H1 (cell line): ENCODE data around the gene NAV2. TPM values are rescaled to one million over a fixed set of nuclear protein-coding genes. Genes with fewer than 3 reads are reported as not detected.

ENCODE experiments used
- ASH2L ChIP-seq: fragments of 200-600, 300-600 bp; sonication (generic); IDR thresholded peaks from one replicate; pipeline ENCODE4 v1.7.1; 2017; ENCODE audit warnings: low read length
- CBX8 ChIP-seq: fragments of 300-800, 300-1000 bp; sonication (generic); IDR thresholded peaks from 2 replicates; pipeline ENCODE4 v1.7.1; 2016; ENCODE audit warnings: low read depth, low read length, borderline replicate concordance
- CREB1 ChIP-seq: IDR thresholded peaks from 2 replicates; pipeline ENCODE4 v1.6.1; 2012; ENCODE audit warnings: inconsistent platforms
- EGR1 ChIP-seq: IDR thresholded peaks from 2 replicates; pipeline ENCODE4 v1.6.1; 2011; ENCODE audit warnings: low read depth, low read length, borderline replicate concordance
- GABPA ChIP-seq: IDR thresholded peaks from 2 replicates; pipeline ENCODE4 v1.6.1; 2011; ENCODE audit warnings: mild to moderate bottlenecking, low read length, moderate library complexity, borderline replicate concordance; ENCODE audit not compliant: insufficient read depth
- GTF2F1 ChIP-seq: IDR thresholded peaks from 2 replicates; pipeline ENCODE4 v1.6.1; 2012; ENCODE audit warnings: low read depth, low read length, improper control_type of control experiment, borderline replicate concordance
- KDM4A ChIP-seq: IDR thresholded peaks from one replicate; pipeline ENCODE4 v1.7.1; 2012; ENCODE audit warnings: low read depth, mild to moderate bottlenecking, moderate library complexity, low read length, inconsistent platforms; ENCODE audit not compliant: severe bottlenecking
- MAX ChIP-seq: IDR thresholded peaks from 2 replicates; pipeline ENCODE4 v1.6.1; 2012; ENCODE audit warnings: inconsistent platforms
- POLR2AphosphoS5 ChIP-seq: IDR thresholded peaks from 2 replicates; pipeline ENCODE4 v1.6.1; 2011; ENCODE audit warnings: low read depth, low read length
- POU5F1 ChIP-seq: IDR thresholded peaks from 2 replicates; pipeline ENCODE4 v1.6.1; 2011; ENCODE audit warnings: low read depth, mild to moderate bottlenecking, low read length, moderate library complexity
- RNF2 ChIP-seq: fragments of 200-900, 300-1000 bp; sonication (generic); IDR thresholded peaks from 2 replicates; pipeline ENCODE4 v1.7.1; 2016; ENCODE audit warnings: borderline replicate concordance, low read depth, mild to moderate bottlenecking, antibody characterized with exemption, low read length; ENCODE audit not compliant: poor library complexity, severe bottlenecking; ENCODE audit errors: missing control alignments
- SIX5 ChIP-seq: IDR thresholded peaks from 2 replicates; pipeline ENCODE4 v1.6.1; 2011; ENCODE audit warnings: mild to moderate bottlenecking, low read depth, low read length
- SP2 ChIP-seq: IDR thresholded peaks from 2 replicates; pipeline ENCODE4 v1.6.1; 2012; ENCODE audit warnings: mild to moderate bottlenecking, low read length, inconsistent platforms
- SP4 ChIP-seq: IDR thresholded peaks from 2 replicates; pipeline ENCODE4 v1.6.1; 2012; ENCODE audit warnings: low read length, inconsistent platforms
- SRF ChIP-seq: IDR thresholded peaks from 2 replicates; pipeline ENCODE4 v1.6.1; 2011; ENCODE audit warnings: mild to moderate bottlenecking, low read depth, low read length, moderate library complexity
- SUZ12 ChIP-seq: fragments of 200-600 bp; sonication (generic); IDR thresholded peaks from 2 replicates; pipeline ENCODE4 v1.6.1; 2012; ENCODE audit warnings: mild to moderate bottlenecking, inconsistent platforms, low read length, moderate library complexity, mixed read lengths
- TAF7 ChIP-seq: optimal IDR thresholded peaks from 2 replicates; pipeline ENCODE3; 2011; ENCODE audit warnings: low read depth, mild to moderate bottlenecking, inconsistent platforms, low read length, moderate library complexity, borderline replicate concordance
- YY1 ChIP-seq: IDR thresholded peaks from 2 replicates; pipeline ENCODE4 v1.6.1; 2011; ENCODE audit warnings: low read depth, mild to moderate bottlenecking, low read length
- polyA plus RNA-seq, 7 experiments: library from polyadenylated mRNA; depleted of rRNA in 3 of 7; stranded (reverse) in 5 of 7; unstranded in 2 of 7; fragments of >200 nt in 5 of 7; fragments of 200-250 nt in 2 of 7; gene quantifications; 1 replicate in 5 of 7; 2 replicates in 1 of 7; 4 replicates in 1 of 7; pipeline versions ENCODE4 v1.2.1 to v1.2.3, GENCODE V29; 2011 to 2013; ENCODE audit warnings: missing spikeins in 2 of 7, mixed read lengths in 2 of 7
- total RNA-seq: library from RNA; stranded (reverse); fragmentation: NEBNext Ultra II Directional; extraction: Animal tissue kit (Norgen Biotek cat#: 25700); gene quantifications from 2 replicates; pipeline ENCODE4 v1.2.1, GENCODE V29; 2021
- TF ChIP-seq, protein P1 (sequence below): IDR thresholded peaks from 2 replicates; pipeline ENCODE4 v1.6.1; 2012; ENCODE audit warnings: low read length, inconsistent platforms
- TF ChIP-seq, protein P2 (sequence below): IDR thresholded peaks from 2 replicates; pipeline ENCODE4 v1.6.1; 2012; ENCODE audit warnings: inconsistent platforms
- TF ChIP-seq, protein P3 (sequence below): IDR thresholded peaks from 2 replicates; pipeline ENCODE4 v1.6.1; 2011; ENCODE audit warnings: low read length, improper control_type of control experiment

The NAV2 gene
- total and polyA plus RNA-seq, 2 of the 8 experiments (the other 6 are each of a cell fraction or from before 2014, with no cell fraction given), result 35.6 to 73.6 TPM

- TF ChIP-seq GABPA, result no peak
- TF ChIP-seq KDM4A, result peak; percentile 94
- TF ChIP-seq POU5F1, result no peak
- TF ChIP-seq, protein P1, sequence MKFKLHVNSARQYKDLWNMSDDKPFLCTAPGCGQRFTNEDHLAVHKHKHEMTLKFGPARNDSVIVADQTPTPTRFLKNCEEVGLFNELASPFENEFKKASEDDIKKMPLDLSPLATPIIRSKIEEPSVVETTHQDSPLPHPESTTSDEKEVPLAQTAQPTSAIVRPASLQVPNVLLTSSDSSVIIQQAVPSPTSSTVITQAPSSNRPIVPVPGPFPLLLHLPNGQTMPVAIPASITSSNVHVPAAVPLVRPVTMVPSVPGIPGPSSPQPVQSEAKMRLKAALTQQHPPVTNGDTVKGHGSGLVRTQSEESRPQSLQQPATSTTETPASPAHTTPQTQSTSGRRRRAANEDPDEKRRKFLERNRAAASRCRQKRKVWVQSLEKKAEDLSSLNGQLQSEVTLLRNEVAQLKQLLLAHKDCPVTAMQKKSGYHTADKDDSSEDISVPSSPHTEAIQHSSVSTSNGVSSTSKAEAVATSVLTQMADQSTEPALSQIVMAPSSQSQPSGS, result no peak
- peak; percentile 51 for TF ChIP-seq ASH2L
- TF ChIP-seq, protein P2, sequence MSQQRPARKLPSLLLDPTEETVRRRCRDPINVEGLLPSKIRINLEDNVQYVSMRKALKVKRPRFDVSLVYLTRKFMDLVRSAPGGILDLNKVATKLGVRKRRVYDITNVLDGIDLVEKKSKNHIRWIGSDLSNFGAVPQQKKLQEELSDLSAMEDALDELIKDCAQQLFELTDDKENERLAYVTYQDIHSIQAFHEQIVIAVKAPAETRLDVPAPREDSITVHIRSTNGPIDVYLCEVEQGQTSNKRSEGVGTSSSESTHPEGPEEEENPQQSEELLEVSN, result no peak
- peak; percentile 69; the same call in 1 of the 2 replicates for TF ChIP-seq EGR1
- no peak for TF ChIP-seq CREB1
- TF ChIP-seq SP2, result no peak
- peak; percentile 30; the same call in 1 of the 2 replicates for TF ChIP-seq MAX
- TF ChIP-seq GTF2F1, result no peak
- TF ChIP-seq RNF2, result peak; percentile 53
- TF ChIP-seq POLR2AphosphoS5, result no peak
- peak; percentile 50; the same call in 1 of the 2 replicates for TF ChIP-seq YY1
- no peak for TF ChIP-seq SP4
- no peak for TF ChIP-seq CBX8
- TF ChIP-seq SRF, result no peak
- TF ChIP-seq, protein P3, sequence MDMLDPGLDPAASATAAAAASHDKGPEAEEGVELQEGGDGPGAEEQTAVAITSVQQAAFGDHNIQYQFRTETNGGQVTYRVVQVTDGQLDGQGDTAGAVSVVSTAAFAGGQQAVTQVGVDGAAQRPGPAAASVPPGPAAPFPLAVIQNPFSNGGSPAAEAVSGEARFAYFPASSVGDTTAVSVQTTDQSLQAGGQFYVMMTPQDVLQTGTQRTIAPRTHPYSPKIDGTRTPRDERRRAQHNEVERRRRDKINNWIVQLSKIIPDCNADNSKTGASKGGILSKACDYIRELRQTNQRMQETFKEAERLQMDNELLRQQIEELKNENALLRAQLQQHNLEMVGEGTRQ, result no peak
- TF ChIP-seq SUZ12, result peak; percentile 28; the same call in 1 of the 2 replicates
- no peak for TF ChIP-seq SIX5
- TF ChIP-seq TAF7, result no peak
These were observed 443.7 kb downstream of the NAV2 start (continued) for GRCh38 chr11:20156280-20156875.
